HCT116 (cell line): ENCODE data around the gene TCL1B. TPM values are rescaled to one million over a fixed set of nuclear protein-coding genes. Genes with fewer than 3 reads are reported as not detected.
A peak's percentile ranks its signal among the peaks of the same experiment; 100 is the strongest.

ENCODE experiments used
- ATAC-seq: fragments of 200-7000 bp; cut with Tn5 transposase; 2 replicates; pipeline ENCODE4 v1.9.1; 2020; ENCODE audit warnings: mild to moderate bottlenecking, moderate library complexity
- BruUV-seq: library from RNA; stranded (reverse); fragments of 400-500 nt; replicated peaks from 2 replicates; lab custom pipeline; 2021; lab: Mats Ljungman, UMichigan
- CTCF ChIA-PET: fragments of 300-600 bp; sonication (Branson Sonifier 250); formaldehyde crosslinking; loops from one replicate; lab custom pipeline; 2021; ENCODE audit warnings: antibody characterized with exemption; lab: Charles Lee
- POLR2A ChIA-PET: fragments of 300-600, 350-600 bp; sonication (Branson Sonifier 250); formaldehyde crosslinking; loops from one replicate; lab custom pipeline; 2021; ENCODE audit warnings: antibody characterized with exemption; lab: Charles Lee
- RAD21 ChIA-PET, 2 experiments: fragments of 300-600 bp; sonication (Branson Sonifier 250); formaldehyde crosslinking; loops; one replicate each; lab custom pipeline; 2023; ENCODE audit warnings: low total read pairs in 2 of 2; ENCODE audit not compliant: uncharacterized antibody in 2 of 2, unreplicated experiment in 2 of 2, low non-redundant PET in 1 of 2; lab: Charles Lee
- DNase-seq: peaks from one replicate; pipeline ENCODE4 v3.0.0-alpha.2; 2010; ENCODE audit warnings: low read depth, low spot score
- H2AFZ ChIP-seq: fragments of 200-600 bp; shearing (Covaris generic), sonication (generic); 2 replicates; pipeline ENCODE4 v1.6.1; 2017; ENCODE audit warnings: low read depth, mixed run types, mixed read lengths, antibody characterized with exemption, low read length; ENCODE audit not compliant: poor library complexity, severe bottlenecking
- H3K27ac ChIP-seq: 2 replicates; pipeline ENCODE4 v1.5.1; 2012; ENCODE audit warnings: low read depth, low read length
- H3K27me3 ChIP-seq: fragments of 200-600 bp; sonication (generic); 2 replicates; pipeline ENCODE4 v1.6.1; 2016; ENCODE audit warnings: mixed run types, low read length, mixed read lengths; ENCODE audit not compliant: insufficient read depth
- H3K36me3 ChIP-seq, 2 experiments: fragments of 200-500 bp in 1 of 2; fragments of 200-600 bp in 1 of 2; sonication (Bioruptor generic) in 1 of 2; sonication (generic) in 1 of 2; 2 replicates each; pipeline versions ENCODE4 v1.5.1 to v1.6.1; 2014 to 2016; ENCODE audit warnings: low read length in 2 of 2, inconsistent platforms in 1 of 2, mixed read lengths in 1 of 2, mixed run types in 1 of 2; ENCODE audit not compliant: insufficient read depth in 2 of 2, control insufficient read depth in 1 of 2
- H3K4me1 ChIP-seq, 2 experiments: fragments of 200-600 bp in 1 of 2; sonication (generic) in 1 of 2; 2 replicates each; pipeline versions ENCODE4 v1.5.1 to v1.6.1; 2012 to 2017; ENCODE audit warnings: low read length in 2 of 2, inconsistent platforms in 1 of 2, mild to moderate bottlenecking in 1 of 2, mixed read lengths in 1 of 2, mixed run types in 1 of 2, moderate library complexity in 1 of 2; ENCODE audit not compliant: insufficient read depth in 2 of 2, control insufficient read depth in 1 of 2
- H3K4me2 ChIP-seq: fragments of 200-600 bp; sonication (generic); 2 replicates; pipeline ENCODE4 v1.6.1; 2017; ENCODE audit warnings: mixed run types, low read length, mixed read lengths
- H3K4me3 ChIP-seq, 2 experiments: fragments of 200-600 bp in 1 of 2; sonication (generic) in 1 of 2; replicated peaks in 1 of 2; 2 replicates each; pipeline ENCODE4 v1.5.1; 2011 to 2016; ENCODE audit warnings: low read length in 2 of 2, control low read depth in 1 of 2, low read depth in 1 of 2, mild to moderate bottlenecking in 1 of 2, mixed read lengths in 1 of 2, mixed run types in 1 of 2
- H3K79me2 ChIP-seq: fragments of 200-600 bp; sonication (generic); 2 replicates; pipeline ENCODE4 v1.6.1; 2017; ENCODE audit warnings: mild to moderate bottlenecking, mixed run types, low read length, moderate library complexity, mixed read lengths; ENCODE audit not compliant: insufficient read depth
- H3K9ac ChIP-seq: fragments of 200-600 bp; sonication (generic); 2 replicates; pipeline ENCODE4 v1.6.1; 2016; ENCODE audit warnings: low read length, mixed read lengths
- H3K9me2 ChIP-seq: fragments of 200-600 bp; sonication (generic), shearing (Covaris generic); 2 replicates; pipeline ENCODE4 v1.6.1; 2017; ENCODE audit warnings: mixed run types, mild to moderate bottlenecking, moderate library complexity; ENCODE audit not compliant: insufficient read depth
- H3K9me3 ChIP-seq, 2 experiments: fragments of 200-500 bp in 1 of 2; fragments of 200-600 bp in 1 of 2; sonication (Bioruptor generic) in 1 of 2; sonication (generic) in 1 of 2; 2 replicates each; pipeline ENCODE4 v1.6.1; 2014 to 2017; ENCODE audit warnings: low read length in 2 of 2, mixed read lengths in 2 of 2, inconsistent platforms in 1 of 2, low read depth in 1 of 2, mild to moderate bottlenecking in 1 of 2, mixed run types in 1 of 2, moderate library complexity in 1 of 2; ENCODE audit not compliant: control insufficient read depth in 1 of 2, insufficient read depth in 1 of 2
- H4K20me1 ChIP-seq: fragments of 200-600 bp; sonication (generic), shearing (Covaris generic); 2 replicates; pipeline ENCODE4 v1.6.1; 2017; ENCODE audit warnings: mixed run types, mild to moderate bottlenecking, moderate library complexity; ENCODE audit not compliant: insufficient read depth
- EGR1 ChIP-seq: IDR thresholded peaks from 2 replicates; pipeline ENCODE4 v1.6.1; 2012; ENCODE audit warnings: low read depth
- SIN3A ChIP-seq: IDR thresholded peaks from 2 replicates; pipeline ENCODE4 v1.6.1; 2012; ENCODE audit warnings: low read depth
- intact Hi-C: fragments of 100-400 bp; cut with micrococcal nuclease; formaldehyde crosslinking; loops from 2 replicates; pipeline ENCODE4 v1.10.0; 2022
- total RNA-seq: library from RNA; stranded (reverse); gene quantifications from one replicate; pipeline ENCODE4 v1.2.1, GENCODE V29; 2021; ENCODE audit not compliant: unreplicated experiment
- TF ChIP-seq, protein P1 (sequence below): IDR thresholded peaks from 2 replicates; pipeline ENCODE4 v1.6.1; 2012
- TF ChIP-seq, protein P2 (sequence below), 3 experiments: fragments of 200-600 bp in 1 of 3; sonication (generic) in 1 of 3; IDR thresholded peaks in 2 of 3; conservative IDR thresholded peaks in 1 of 3; 2 replicates each; pipeline ENCODE4 v1.5.1; 2012 to 2017; ENCODE audit warnings: low read depth in 2 of 3, low read length in 2 of 3, antibody characterized with exemption in 1 of 3, borderline replicate concordance in 1 of 3, control low read depth in 1 of 3, mild to moderate bottlenecking in 1 of 3, mixed read lengths in 1 of 3, mixed run types in 1 of 3, moderate library complexity in 1 of 3; ENCODE audit not compliant: insufficient read depth in 1 of 3

Gene TCL1B
- total RNA-seq, 1 experiment from 2014 or later = not detected

DNA sequence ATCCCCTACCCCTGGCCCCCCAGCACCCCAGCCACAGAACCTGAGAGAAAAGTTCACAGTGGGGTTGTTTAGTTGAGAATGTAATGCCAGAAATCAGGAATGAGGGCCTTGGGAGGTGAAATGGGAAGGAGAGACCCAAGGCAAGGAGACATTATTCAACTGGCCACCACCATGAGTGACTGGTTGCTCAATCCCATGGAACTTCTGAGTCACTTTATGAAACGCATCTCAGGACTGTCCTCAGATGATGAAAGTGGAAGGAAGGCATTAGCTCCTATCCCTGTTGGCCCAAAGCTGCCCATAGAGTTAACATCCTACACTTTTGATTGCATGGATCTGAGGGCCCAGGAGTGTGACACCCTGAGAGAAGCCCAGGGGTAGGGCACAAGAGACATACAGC, 53.1 kb downstream of the TCL1B start:
- no peak overlapping the region for H2AFZ ChIP-seq
- no peak overlapping the region for H3K4me3 ChIP-seq
- H3K36me3 ChIP-seq = no peaks in the 10 kb centered on the region
- H4K20me1 ChIP-seq = no peaks in the 10 kb centered on the region
- no peaks in the 10 kb centered on the region for H3K79me2 ChIP-seq
- BruUV-seq = no TSS peak
- H3K9me2 ChIP-seq = no peaks in the 10 kb centered on the region
- ChIA-PET POLR2A (no interaction called here), CTCF (no interaction called here)
- peaks cover 19% of the 10 kb centered on the region; the same call in 1 of the 2 replicates for H3K27me3 ChIP-seq
- ATAC-seq (no peak), DNase-seq (no peak)
- peaks cover 0 to 8% of the 10 kb centered on the region in 2 experiments; a peak in 1 of 4 replicates for H3K4me1 ChIP-seq
- no peak for TF ChIP-seq EGR1
- no peak for TF ChIP-seq SIN3A
- TF ChIP-seq, all 23 proteins: peak for 0
- RAD21 ChIA-PET = no interaction called here
- intact Hi-C loops = no loop called here
- no peak overlapping the region for H3K9ac ChIP-seq
- no peak overlapping the region for H3K27ac ChIP-seq
- no peak overlapping the region for H3K4me2 ChIP-seq
- H3K9me3 ChIP-seq = no peaks in the 10 kb centered on the region

DNA sequence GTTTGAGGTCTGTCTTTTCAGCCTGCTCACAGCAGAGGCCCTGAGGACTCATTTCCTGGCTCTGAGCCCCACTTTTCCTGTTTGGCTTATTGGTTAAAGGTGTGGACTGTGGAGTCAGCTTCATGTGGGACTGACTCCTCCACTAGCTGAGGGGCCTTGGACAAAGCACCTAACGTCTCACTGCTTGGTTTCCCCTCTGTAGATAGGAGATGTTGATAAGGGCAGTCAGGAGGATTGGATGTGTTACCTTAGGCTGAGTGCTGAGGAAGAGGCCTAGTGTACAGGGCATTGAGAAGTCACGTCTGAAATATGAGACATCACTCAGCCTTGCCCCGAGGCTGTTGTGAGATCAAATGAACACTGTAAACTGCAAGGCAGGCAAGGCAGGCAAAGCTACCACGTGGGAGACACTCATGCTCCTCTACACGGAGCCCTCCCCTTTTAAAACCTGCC, 54.8 kb downstream of the TCL1B start:
- Histone ChIP-seq H3K27ac (no peak overlapping the region), H3K27me3 (peaks cover 19% of the 10 kb centered on the region; the same call in 1 of the 2 replicates), H3K4me2 (no peak overlapping the region), H3K36me3 (no peaks in the 10 kb centered on the region), H4K20me1 (no peaks in the 10 kb centered on the region), H3K4me3 (no peak overlapping the region), H3K9me3 (no peaks in the 10 kb centered on the region), H3K4me1 (peaks cover 0 to 8% of the 10 kb centered on the region in 2 experiments; a peak in 1 of 4 replicates), H2AFZ (no peak overlapping the region), H3K9ac (no peak overlapping the region), H3K79me2 (no peaks in the 10 kb centered on the region), H3K9me2 (no peaks in the 10 kb centered on the region)
- intact Hi-C loops = no loop called here
- DNase-seq (peak; percentile 7), ATAC-seq (peak; percentile 47; the same call in 1 of the 2 replicates)
- CTCF ChIA-PET = no interaction called here
- no TSS peak for BruUV-seq
- RAD21 ChIA-PET = no interaction called here
- POLR2A ChIA-PET = no interaction called here
- TF ChIP-seq, protein P1, sequence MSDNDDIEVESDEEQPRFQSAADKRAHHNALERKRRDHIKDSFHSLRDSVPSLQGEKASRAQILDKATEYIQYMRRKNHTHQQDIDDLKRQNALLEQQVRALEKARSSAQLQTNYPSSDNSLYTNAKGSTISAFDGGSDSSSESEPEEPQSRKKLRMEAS = peak; percentile 52; the same call in 1 of the 2 replicates
- TF ChIP-seq, protein P2, sequence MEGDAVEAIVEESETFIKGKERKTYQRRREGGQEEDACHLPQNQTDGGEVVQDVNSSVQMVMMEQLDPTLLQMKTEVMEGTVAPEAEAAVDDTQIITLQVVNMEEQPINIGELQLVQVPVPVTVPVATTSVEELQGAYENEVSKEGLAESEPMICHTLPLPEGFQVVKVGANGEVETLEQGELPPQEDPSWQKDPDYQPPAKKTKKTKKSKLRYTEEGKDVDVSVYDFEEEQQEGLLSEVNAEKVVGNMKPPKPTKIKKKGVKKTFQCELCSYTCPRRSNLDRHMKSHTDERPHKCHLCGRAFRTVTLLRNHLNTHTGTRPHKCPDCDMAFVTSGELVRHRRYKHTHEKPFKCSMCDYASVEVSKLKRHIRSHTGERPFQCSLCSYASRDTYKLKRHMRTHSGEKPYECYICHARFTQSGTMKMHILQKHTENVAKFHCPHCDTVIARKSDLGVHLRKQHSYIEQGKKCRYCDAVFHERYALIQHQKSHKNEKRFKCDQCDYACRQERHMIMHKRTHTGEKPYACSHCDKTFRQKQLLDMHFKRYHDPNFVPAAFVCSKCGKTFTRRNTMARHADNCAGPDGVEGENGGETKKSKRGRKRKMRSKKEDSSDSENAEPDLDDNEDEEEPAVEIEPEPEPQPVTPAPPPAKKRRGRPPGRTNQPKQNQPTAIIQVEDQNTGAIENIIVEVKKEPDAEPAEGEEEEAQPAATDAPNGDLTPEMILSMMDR (IDR thresholded peaks at IDR 0.05 in 2 of 3, conservative IDR thresholded peaks at IDR 0.05 in 1 of 3; ENCODE audit: borderline replicate concordance in 1 of 3, insufficient read depth in 1 of 3, low read depth in 2 of 3, low read length in 2 of 3) = no peak
